GM10266 (cell line): ENCODE results near the gene CYP1A2.
"Not testable (repeated sequence)": the region's sequence is repeated elsewhere in the genome, so short reads cannot be mapped to it uniquely, and the experiment has no call there.

Experiments
- DNase-seq: peaks from one replicate; pipeline ENCODE4 v3.0.0; 2012; ENCODE audit errors: extremely low spot score
- TF ChIP-seq, protein P1 (sequence below): IDR thresholded peaks from 2 replicates; pipeline ENCODE4 v1.5.1; 2012; ENCODE audit warnings: mild to moderate bottlenecking, low read depth; ENCODE audit not compliant: control insufficient read depth, insufficient read depth; ENCODE audit errors: missing control alignments

CYP1A2 gene

GRCh38 chr15:74730619-74731316, 17.9 kb upstream of the CYP1A2 start:
- no peak for DNase-seq
- TF ChIP-seq, protein P1, sequence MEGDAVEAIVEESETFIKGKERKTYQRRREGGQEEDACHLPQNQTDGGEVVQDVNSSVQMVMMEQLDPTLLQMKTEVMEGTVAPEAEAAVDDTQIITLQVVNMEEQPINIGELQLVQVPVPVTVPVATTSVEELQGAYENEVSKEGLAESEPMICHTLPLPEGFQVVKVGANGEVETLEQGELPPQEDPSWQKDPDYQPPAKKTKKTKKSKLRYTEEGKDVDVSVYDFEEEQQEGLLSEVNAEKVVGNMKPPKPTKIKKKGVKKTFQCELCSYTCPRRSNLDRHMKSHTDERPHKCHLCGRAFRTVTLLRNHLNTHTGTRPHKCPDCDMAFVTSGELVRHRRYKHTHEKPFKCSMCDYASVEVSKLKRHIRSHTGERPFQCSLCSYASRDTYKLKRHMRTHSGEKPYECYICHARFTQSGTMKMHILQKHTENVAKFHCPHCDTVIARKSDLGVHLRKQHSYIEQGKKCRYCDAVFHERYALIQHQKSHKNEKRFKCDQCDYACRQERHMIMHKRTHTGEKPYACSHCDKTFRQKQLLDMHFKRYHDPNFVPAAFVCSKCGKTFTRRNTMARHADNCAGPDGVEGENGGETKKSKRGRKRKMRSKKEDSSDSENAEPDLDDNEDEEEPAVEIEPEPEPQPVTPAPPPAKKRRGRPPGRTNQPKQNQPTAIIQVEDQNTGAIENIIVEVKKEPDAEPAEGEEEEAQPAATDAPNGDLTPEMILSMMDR = no peak

DNA sequence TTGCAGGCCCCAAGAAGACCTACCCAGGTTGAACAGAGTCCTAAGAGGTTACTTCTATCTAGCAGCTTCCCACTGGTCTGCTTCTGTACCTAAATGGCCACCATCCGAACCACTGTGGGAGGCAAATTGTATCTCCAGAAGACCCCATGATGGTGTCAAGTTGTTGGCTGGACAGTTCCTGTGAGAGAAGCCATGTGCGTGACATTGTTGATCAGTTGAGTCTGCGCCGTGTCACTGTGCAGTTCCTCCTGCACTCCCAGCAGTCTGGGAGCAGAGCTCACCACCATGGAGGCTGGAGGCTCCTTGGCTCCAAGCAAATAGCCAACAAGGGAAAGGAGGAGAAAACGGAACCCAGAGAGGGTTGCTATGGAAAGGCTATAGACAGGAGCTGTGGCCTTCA, 15.8 kb upstream of the CYP1A2 start:
- TF ChIP-seq, protein P1 = no peak
- no peak for DNase-seq

- TF ChIP-seq, protein P1 = no peak
- no peak for DNase-seq
Observed at GRCh38 chr15:74733269-74733668, 15.4 kb upstream of the CYP1A2 start.

DNA sequence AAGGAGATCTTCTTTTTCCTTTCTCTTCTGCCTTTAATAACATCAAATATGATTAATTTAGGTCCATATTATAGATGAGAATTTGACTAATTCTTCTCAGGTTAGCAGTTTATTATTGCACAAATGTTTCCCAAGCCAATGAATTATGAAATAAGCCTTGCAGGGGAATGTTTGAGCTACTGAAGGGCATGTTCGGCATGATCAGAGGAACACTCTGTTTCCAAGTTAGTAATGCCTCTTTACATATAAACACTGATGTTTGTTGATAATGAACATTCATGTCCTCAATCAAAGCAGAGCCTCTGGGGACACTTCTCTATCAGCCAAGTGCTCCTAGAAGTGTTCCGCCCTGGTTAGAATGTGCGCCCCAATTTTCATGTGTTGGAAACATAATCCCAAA, 13.3 kb upstream of the CYP1A2 start:
- TF ChIP-seq, protein P1 = no peak
- no peak for DNase-seq

GRCh38 chr15:74738239-74738638, 10.4 kb upstream of the CYP1A2 start:
- DNase-seq = not testable (repeated sequence)

DNA sequence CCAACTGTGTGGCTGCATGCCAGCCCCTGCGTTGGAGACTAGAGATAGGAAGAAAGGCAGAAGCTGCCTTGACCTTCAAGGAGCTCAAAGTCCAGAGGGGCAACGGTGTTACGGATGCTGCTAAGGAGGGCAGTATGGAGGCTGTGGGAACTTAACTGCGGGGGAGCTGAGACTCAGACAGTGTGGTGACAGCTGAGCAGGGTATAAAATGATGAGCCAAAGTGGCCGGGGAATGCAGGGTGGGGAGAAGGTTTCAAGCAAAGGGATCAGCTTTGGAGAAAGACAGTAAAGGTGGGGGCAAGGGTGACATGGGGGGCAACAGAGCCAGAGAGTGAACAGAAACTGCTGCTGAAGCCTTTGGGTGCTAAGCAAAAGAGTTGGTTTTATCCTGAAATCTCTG, 6.2 kb upstream of the CYP1A2 start:
- TF ChIP-seq, protein P1 = no peak
- DNase-seq = no peak

DNA sequence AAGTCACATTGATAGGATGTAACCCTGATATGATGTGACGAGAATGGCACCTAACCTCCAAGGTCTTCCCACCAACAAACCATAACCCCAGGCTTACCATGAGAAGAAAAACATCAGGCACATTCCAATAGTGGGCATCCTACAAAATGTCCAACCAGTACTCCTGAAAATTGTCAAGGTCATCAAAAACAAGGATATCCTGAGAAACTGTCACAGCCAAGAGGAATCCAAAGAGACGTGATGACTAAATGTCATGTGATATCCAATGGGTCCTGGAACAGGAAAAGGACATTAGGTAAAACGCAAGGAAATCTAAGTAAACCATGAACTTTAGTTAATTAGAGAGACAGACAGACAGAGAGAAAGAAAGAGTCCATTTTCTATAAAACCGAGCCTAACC, 2.3 kb upstream of the CYP1A2 start:
- no peak for DNase-seq
- TF ChIP-seq, protein P1 = no peak

DNA sequence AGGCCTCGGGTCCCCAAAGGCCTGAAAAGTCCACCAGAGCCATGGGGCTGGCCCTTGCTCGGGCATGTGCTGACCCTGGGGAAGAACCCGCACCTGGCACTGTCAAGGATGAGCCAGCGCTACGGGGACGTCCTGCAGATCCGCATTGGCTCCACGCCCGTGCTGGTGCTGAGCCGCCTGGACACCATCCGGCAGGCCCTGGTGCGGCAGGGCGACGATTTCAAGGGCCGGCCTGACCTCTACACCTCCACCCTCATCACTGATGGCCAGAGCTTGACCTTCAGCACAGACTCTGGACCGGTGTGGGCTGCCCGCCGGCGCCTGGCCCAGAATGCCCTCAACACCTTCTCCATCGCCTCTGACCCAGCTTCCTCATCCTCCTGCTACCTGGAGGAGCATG, 1.2 kb downstream of the CYP1A2 start:
- DNase-seq = no peak
- TF ChIP-seq, protein P1 = no peak
